Panc1 (cell line): ENCODE results near the gene PRIMPOL. TPM values are rescaled to one million over a fixed set of nuclear protein-coding genes. Genes with fewer than 3 reads are reported as not detected.

Experiments
- ATAC-seq: fragments of 200-7000 bp; cut with Tn5 transposase; 2 replicates; pipeline ENCODE4 v1.9.1; 2020; ENCODE audit warnings: mild to moderate bottlenecking, moderate library complexity
- BruUV-seq: library from RNA; stranded (reverse); fragments of 400-500 nt; replicated peaks from 2 replicates; lab custom pipeline; 2021; lab: Mats Ljungman, UMichigan
- CTCF ChIA-PET: fragments of 300-600 bp; sonication (Branson Sonifier 250); formaldehyde crosslinking; loops from one replicate; lab custom pipeline; 2022; ENCODE audit warnings: antibody characterized with exemption; lab: Charles Lee
- POLR2A ChIA-PET: fragments of 300-600 bp; sonication (Branson Sonifier 250); formaldehyde crosslinking; loops from one replicate; lab custom pipeline; 2022; ENCODE audit warnings: antibody characterized with exemption; lab: Charles Lee
- DNase-seq: peaks from one replicate; pipeline ENCODE4 v3.0.0-alpha.2; 2010; ENCODE audit warnings: low read depth, low spot score
- H3K27ac ChIP-seq: 2 replicates; pipeline ENCODE4 v1.5.1; 2011; ENCODE audit warnings: mild to moderate bottlenecking, low read length, inconsistent platforms
- H3K27me3 ChIP-seq: fragments of 200-500 bp; sonication (Bioruptor generic); 2 replicates; pipeline ENCODE4 v1.6.0; 2014; ENCODE audit warnings: low read length, inconsistent platforms; ENCODE audit not compliant: control insufficient read depth, insufficient read depth
- H3K36me3 ChIP-seq: fragments of 200-500 bp; sonication (Bioruptor generic); 2 replicates; pipeline ENCODE4 v1.5.1; 2014; ENCODE audit warnings: inconsistent platforms, mild to moderate bottlenecking, low read length, moderate library complexity; ENCODE audit not compliant: control insufficient read depth, insufficient read depth
- H3K4me1 ChIP-seq: 2 replicates; pipeline ENCODE4 v1.5.1; 2011; ENCODE audit warnings: inconsistent platforms, mild to moderate bottlenecking, low read length, moderate library complexity; ENCODE audit not compliant: control insufficient read depth, insufficient read depth
- H3K4me3 ChIP-seq, 2 experiments: 2 replicates each; pipeline ENCODE4 v1.5.1; 2011 to 2012; ENCODE audit warnings: low read depth in 2 of 2, low read length in 2 of 2, mild to moderate bottlenecking in 2 of 2, inconsistent platforms in 1 of 2, moderate library complexity in 1 of 2
- H3K9me3 ChIP-seq: fragments of 200-500 bp; sonication (Bioruptor generic); 2 replicates; pipeline ENCODE4 v1.5.1; 2014; ENCODE audit warnings: low read depth, mild to moderate bottlenecking, inconsistent platforms, low read length, moderate library complexity; ENCODE audit not compliant: control insufficient read depth, insufficient read depth
- POLR2AphosphoS5 ChIP-seq: IDR thresholded peaks from 2 replicates; pipeline ENCODE4 v1.6.1; 2012; ENCODE audit warnings: mild to moderate bottlenecking, low read depth, low read length, moderate library complexity
- SIN3A ChIP-seq: IDR thresholded peaks from 2 replicates; pipeline ENCODE4 v1.6.1; 2012; ENCODE audit warnings: low read depth, mild to moderate bottlenecking, low read length, moderate library complexity, borderline replicate concordance; ENCODE audit not compliant: insufficient read depth
- TCF7L2 ChIP-seq: IDR thresholded peaks from 2 replicates; pipeline ENCODE4 v1.6.1; 2011; ENCODE audit warnings: mild to moderate bottlenecking, low read depth, low read length, inconsistent platforms
- in situ Hi-C: cut with HindIII; loops from 2 replicates; pipeline ENCODE4 v1.10.0; 2016; ENCODE audit warnings: low sequenced_read_pairs, low pct_unique_long_range_greater_than_20kb
- intact Hi-C: fragments of 100-400 bp; cut with micrococcal nuclease; formaldehyde crosslinking; loops from one replicate; pipeline ENCODE4 v1.10.0; 2022; ENCODE audit not compliant: unreplicated experiment
- total RNA-seq: library from RNA; stranded (reverse); gene quantifications from one replicate; pipeline ENCODE4 v1.2.1, GENCODE V29; 2021; ENCODE audit not compliant: unreplicated experiment
- TF ChIP-seq, protein P1 (sequence below), 2 experiments: IDR thresholded peaks; 2 replicates each; pipeline ENCODE4 v1.6.1; 2011 to 2012; ENCODE audit warnings: low read depth in 2 of 2, control low read depth in 1 of 2, low read length in 1 of 2, mild to moderate bottlenecking in 1 of 2, moderate library complexity in 1 of 2; ENCODE audit not compliant: insufficient read depth in 1 of 2
- TF ChIP-seq, protein P2 (sequence below): fragments of 450-650 bp; IDR thresholded peaks from 2 replicates; pipeline ENCODE4 v1.5.1; 2017; ENCODE audit warnings: mild to moderate bottlenecking

PRIMPOL gene
- total RNA-seq, 1 experiment from 2014 or later: 11.7 TPM

DNA sequence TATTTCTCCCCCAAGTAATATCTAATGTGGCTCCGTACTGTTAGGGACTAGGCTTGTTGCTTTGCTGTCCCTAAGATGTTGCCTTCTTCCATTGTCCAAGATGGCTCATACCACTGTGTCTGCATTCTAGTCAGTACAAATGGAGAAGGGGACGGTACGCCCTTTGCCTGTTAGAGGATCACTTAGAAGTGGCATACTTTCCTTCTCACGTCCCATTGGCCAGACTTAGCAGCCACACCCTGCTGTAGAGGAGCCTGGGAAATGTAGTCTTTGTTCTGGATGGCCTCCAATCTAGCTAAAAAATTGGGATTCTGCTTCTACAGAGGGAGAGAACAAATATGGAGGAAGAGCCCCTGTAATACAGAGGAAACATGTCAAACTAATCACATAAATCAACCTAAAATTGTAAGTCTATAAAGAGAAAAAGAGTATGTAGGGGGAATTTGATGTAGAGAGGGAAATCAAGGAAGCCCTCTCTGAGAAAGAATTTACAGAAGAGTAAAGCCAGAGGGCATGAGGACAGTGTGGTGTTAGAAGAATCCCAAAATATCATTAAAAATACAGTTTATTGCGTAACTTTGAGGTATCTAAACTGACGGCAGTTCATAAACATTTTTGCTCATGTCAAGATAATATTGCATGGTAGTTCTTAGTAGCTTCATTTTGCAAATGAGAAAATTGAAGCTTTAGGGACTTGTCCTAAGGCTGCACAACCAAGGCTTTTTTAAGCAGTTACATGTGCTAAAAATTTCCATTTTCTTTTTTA, 15.1 kb downstream of the PRIMPOL start:
- no peak for TF ChIP-seq POLR2AphosphoS5
- TF ChIP-seq, protein P1, sequence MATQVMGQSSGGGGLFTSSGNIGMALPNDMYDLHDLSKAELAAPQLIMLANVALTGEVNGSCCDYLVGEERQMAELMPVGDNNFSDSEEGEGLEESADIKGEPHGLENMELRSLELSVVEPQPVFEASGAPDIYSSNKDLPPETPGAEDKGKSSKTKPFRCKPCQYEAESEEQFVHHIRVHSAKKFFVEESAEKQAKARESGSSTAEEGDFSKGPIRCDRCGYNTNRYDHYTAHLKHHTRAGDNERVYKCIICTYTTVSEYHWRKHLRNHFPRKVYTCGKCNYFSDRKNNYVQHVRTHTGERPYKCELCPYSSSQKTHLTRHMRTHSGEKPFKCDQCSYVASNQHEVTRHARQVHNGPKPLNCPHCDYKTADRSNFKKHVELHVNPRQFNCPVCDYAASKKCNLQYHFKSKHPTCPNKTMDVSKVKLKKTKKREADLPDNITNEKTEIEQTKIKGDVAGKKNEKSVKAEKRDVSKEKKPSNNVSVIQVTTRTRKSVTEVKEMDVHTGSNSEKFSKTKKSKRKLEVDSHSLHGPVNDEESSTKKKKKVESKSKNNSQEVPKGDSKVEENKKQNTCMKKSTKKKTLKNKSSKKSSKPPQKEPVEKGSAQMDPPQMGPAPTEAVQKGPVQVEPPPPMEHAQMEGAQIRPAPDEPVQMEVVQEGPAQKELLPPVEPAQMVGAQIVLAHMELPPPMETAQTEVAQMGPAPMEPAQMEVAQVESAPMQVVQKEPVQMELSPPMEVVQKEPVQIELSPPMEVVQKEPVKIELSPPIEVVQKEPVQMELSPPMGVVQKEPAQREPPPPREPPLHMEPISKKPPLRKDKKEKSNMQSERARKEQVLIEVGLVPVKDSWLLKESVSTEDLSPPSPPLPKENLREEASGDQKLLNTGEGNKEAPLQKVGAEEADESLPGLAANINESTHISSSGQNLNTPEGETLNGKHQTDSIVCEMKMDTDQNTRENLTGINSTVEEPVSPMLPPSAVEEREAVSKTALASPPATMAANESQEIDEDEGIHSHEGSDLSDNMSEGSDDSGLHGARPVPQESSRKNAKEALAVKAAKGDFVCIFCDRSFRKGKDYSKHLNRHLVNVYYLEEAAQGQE (IDR thresholded peaks at IDR 0.05; ENCODE audit: insufficient read depth in 1 of 2, low read depth in 2 of 2, low read length in 1 of 2): no peak
- no peak for TF ChIP-seq TCF7L2
- TF ChIP-seq, protein P2, sequence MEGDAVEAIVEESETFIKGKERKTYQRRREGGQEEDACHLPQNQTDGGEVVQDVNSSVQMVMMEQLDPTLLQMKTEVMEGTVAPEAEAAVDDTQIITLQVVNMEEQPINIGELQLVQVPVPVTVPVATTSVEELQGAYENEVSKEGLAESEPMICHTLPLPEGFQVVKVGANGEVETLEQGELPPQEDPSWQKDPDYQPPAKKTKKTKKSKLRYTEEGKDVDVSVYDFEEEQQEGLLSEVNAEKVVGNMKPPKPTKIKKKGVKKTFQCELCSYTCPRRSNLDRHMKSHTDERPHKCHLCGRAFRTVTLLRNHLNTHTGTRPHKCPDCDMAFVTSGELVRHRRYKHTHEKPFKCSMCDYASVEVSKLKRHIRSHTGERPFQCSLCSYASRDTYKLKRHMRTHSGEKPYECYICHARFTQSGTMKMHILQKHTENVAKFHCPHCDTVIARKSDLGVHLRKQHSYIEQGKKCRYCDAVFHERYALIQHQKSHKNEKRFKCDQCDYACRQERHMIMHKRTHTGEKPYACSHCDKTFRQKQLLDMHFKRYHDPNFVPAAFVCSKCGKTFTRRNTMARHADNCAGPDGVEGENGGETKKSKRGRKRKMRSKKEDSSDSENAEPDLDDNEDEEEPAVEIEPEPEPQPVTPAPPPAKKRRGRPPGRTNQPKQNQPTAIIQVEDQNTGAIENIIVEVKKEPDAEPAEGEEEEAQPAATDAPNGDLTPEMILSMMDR: no peak
- TF ChIP-seq SIN3A: no peak
- POLR2A ChIA-PET: interaction anchor here (0.9 kb wide), 1 partner anchor 399 kb away, joined by 3 read pairs; no protein-coding TSS in a partner anchor
- intact Hi-C loops: no loop called here
- DNase-seq (no peak), ATAC-seq (no peak)
- CTCF ChIA-PET: no interaction called here
- H3K27me3 ChIP-seq: no peaks in the 10 kb centered on the region
- H3K27ac ChIP-seq: no peak overlapping the region
- no peaks in the 10 kb centered on the region for H3K9me3 ChIP-seq
- peaks cover 4% of the 10 kb centered on the region; the same call in 1 of the 2 replicates for H3K36me3 ChIP-seq
- no peaks in the 10 kb centered on the region for H3K4me1 ChIP-seq
- H3K4me3 ChIP-seq: no peak overlapping the region
- BruUV-seq: no TSS peak
- in situ Hi-C loops: no loop called here

DNA sequence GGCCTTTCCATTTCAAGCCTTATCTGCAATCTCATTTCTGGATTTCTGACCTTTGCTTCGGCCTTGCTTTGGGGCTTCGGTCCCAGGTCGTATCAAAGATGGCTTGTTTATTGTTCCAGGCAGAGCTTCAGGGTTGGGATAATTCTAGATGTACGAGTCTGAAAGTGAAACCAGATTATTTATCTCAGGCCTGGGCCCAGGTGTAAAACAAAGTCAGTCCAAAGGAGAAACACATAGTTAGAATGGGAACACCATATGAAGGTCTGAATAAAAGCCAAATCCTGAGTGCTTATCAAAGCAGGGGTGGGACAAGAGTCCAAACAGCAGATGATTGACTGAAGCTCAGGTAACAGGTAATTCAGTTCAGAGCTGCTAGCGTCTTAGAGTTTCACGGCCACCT, 17.1 kb downstream of the PRIMPOL start:
- TF ChIP-seq, protein P2: no peak
- TF ChIP-seq POLR2AphosphoS5: no peak
- Histone ChIP-seq H3K27me3 (no peaks in the 10 kb centered on the region), H3K27ac (no peak overlapping the region), H3K36me3 (no peaks in the 10 kb centered on the region; the same call in 1 of the 2 replicates), H3K4me1 (no peaks in the 10 kb centered on the region), H3K4me3 (no peak overlapping the region), H3K9me3 (no peaks in the 10 kb centered on the region)
- POLR2A ChIA-PET: no interaction called here
- intact Hi-C loops: no loop called here
- no peak for DNase-seq
- CTCF ChIA-PET: no interaction called here
- in situ Hi-C loops: no loop called here
- BruUV-seq: no TSS peak
- no peak for ATAC-seq
